ENCODE data around the gene ANXA7. TPM values are rescaled to one million over a fixed set of nuclear protein-coding genes. Genes with fewer than 3 reads are reported as not detected.

ANXA7 gene
- total RNA-seq, 4 donors from 2014 or later = 12.3 to 110 (median 64.1) TPM

- TF ChIP-seq POLR2AphosphoS5 (IDR thresholded peaks at IDR 0.05) = no peak
- TF ChIP-seq EP300 (IDR thresholded peaks at IDR 0.05; ENCODE audit: low read depth) = no peak
- no peak for DNase-seq
- intact Hi-C loops (cut with DNase I; ENCODE audit: low total_unique reads) (no loop called here), in situ Hi-C loops (cut with MboI; ENCODE audit: low pct_ligation_motif_present in 1 of 4, low pct_unique_long_range_greater_than_20kb in 1 of 4, low sequenced_read_pairs in 3 of 4) (no loop called here)
- H3K27me3 ChIP-seq = no peaks in the 10 kb centered on the region
- peaks cover 0 to 34% (median 7%) of the 10 kb centered on the region in 4 donors for H3K36me3 ChIP-seq
- no peaks in the 10 kb centered on the region for H3K4me1 ChIP-seq
- H3K9me3 ChIP-seq = no peaks in the 10 kb centered on the region
- 89 to 99% methylated on average over 4 of the region's 4 CpGs for WGBS, 2 donors (ENCODE audit: low coverage in 1 of 2)
- no peak overlapping the region for H3K4me3 ChIP-seq
- H3K27ac ChIP-seq = no peak overlapping the region
Observed at GRCh38 chr10:73426318-73426717, 12.5 kb upstream of the ANXA7 start.

- TF ChIP-seq POLR2A (IDR thresholded peaks at IDR 0.05) = no peak
- no peak for TF ChIP-seq EP300 (IDR thresholded peaks at IDR 0.05; ENCODE audit: low read depth)
- no peak for TF ChIP-seq CTCF (IDR thresholded peaks at IDR 0.05)
- no peak for TF ChIP-seq POLR2AphosphoS5 (IDR thresholded peaks at IDR 0.05)
- Histone ChIP-seq H3K4me1 (no peaks in the 10 kb centered on the region), H3K9me3 (no peaks in the 10 kb centered on the region), H3K27ac (no peak overlapping the region), H3K4me3 (no peak overlapping the region), H3K27me3 (no peaks in the 10 kb centered on the region), H3K36me3 (peaks cover 0 to 34% (median 7%) of the 10 kb centered on the region in 4 donors)
- WGBS, 2 donors (ENCODE audit: low coverage in 1 of 2) = 94 to 95% methylated on average over 3 of the region's 3 CpGs
- intact Hi-C loops (cut with DNase I; ENCODE audit: low total_unique reads) = no loop called here
- no peak for DNase-seq
- in situ Hi-C loops (cut with MboI; ENCODE audit: low pct_ligation_motif_present in 1 of 4, low pct_unique_long_range_greater_than_20kb in 1 of 4, low sequenced_read_pairs in 3 of 4) = no loop called here
Observed at GRCh38 chr10:73424478-73424877, 10.6 kb upstream of the ANXA7 start.

GRCh38 chr10:73423309-73423708 is 9.5 kb upstream of the ANXA7 start:
- peaks cover 0 to 5% (median 0%) of the 10 kb centered on the region in 4 donors for H3K4me1 ChIP-seq
- H3K9me3 ChIP-seq = no peaks in the 10 kb centered on the region
- intact Hi-C loops (cut with DNase I; ENCODE audit: low total_unique reads) (no loop called here), in situ Hi-C loops (cut with MboI; ENCODE audit: low pct_ligation_motif_present in 1 of 4, low pct_unique_long_range_greater_than_20kb in 1 of 4, low sequenced_read_pairs in 3 of 4) (no loop called here)
- no peaks in the 10 kb centered on the region for H3K27me3 ChIP-seq
- H3K27ac ChIP-seq = no peak overlapping the region
- no peak overlapping the region for H3K4me3 ChIP-seq
- H3K36me3 ChIP-seq = peaks cover 0 to 34% (median 7%) of the 10 kb centered on the region in 4 donors
- no peak for TF ChIP-seq EP300 (IDR thresholded peaks at IDR 0.05; ENCODE audit: low read depth)
- TF ChIP-seq POLR2A (IDR thresholded peaks at IDR 0.05) = no peak
- TF ChIP-seq POLR2AphosphoS5 (IDR thresholded peaks at IDR 0.05) = no peak
- no peak for DNase-seq

GRCh38 chr10:73416571-73416970 is 2.7 kb upstream of the ANXA7 start:
- intact Hi-C loops (cut with DNase I; ENCODE audit: low total_unique reads) = no loop called here
- no peak for DNase-seq
- H3K4me3 ChIP-seq = no peak overlapping the region
- H3K9me3 ChIP-seq = no peaks in the 10 kb centered on the region
- H3K27me3 ChIP-seq = no peaks in the 10 kb centered on the region
- peaks cover 5 to 31% (median 17%) of the 10 kb centered on the region in 4 donors for H3K4me1 ChIP-seq
- WGBS, 2 donors (ENCODE audit: low coverage in 1 of 2) = 91 to 93% methylated on average over 3 of the region's 3 CpGs
- in situ Hi-C loops (cut with MboI; ENCODE audit: low pct_ligation_motif_present in 1 of 4, low pct_unique_long_range_greater_than_20kb in 1 of 4, low sequenced_read_pairs in 3 of 4) = no loop called here
- no peaks in the 10 kb centered on the region for H3K36me3 ChIP-seq
- no peak for TF ChIP-seq POLR2A (IDR thresholded peaks at IDR 0.05)
- no peak overlapping the region for H3K27ac ChIP-seq

- Histone ChIP-seq H3K36me3 (no peaks in the 10 kb centered on the region), H3K27ac (peak overlapping the region; percentile 93 to 98 (median 96)), H3K9me3 (no peaks in the 10 kb centered on the region), H3K4me1 (peaks cover 5 to 42% (median 17%) of the 10 kb centered on the region in 4 donors), H3K4me3 (peak overlapping the region; percentile 64 to 89 (median 80)), H3K27me3 (no peaks in the 10 kb centered on the region)
- in situ Hi-C loops (cut with MboI; ENCODE audit: low pct_ligation_motif_present in 1 of 4, low pct_unique_long_range_greater_than_20kb in 1 of 4, low sequenced_read_pairs in 3 of 4) = no loop called here
- intact Hi-C loops (cut with DNase I; ENCODE audit: low total_unique reads) = no loop called here
- TF ChIP-seq CTCF (IDR thresholded peaks at IDR 0.05) (peak in 4 of 5 experiments; percentile 1 to 53 (median 30)), EP300 (IDR thresholded peaks at IDR 0.05; ENCODE audit: low read depth) (no peak)
- 4 to 5% methylated on average over 4 to 17 of the region's 17 CpGs for WGBS, 2 donors (ENCODE audit: low coverage in 1 of 2)
- DNase-seq = peak; percentile 48
Observed at GRCh38 chr10:73414230-73414945, 530 bp upstream of the ANXA7 start.
